ES-I3 (cell line): Measurements from ENCODE around the gene ZBTB8A.
A peak's percentile ranks its signal among the peaks of the same experiment; 100 is the strongest.

Experiments used
- H3K36me3 ChIP-seq: 2 replicates; pipeline ENCODE4 v1.6.1; 2013; ENCODE audit warnings: mild to moderate bottlenecking, low read length, control low read depth, moderate library complexity; ENCODE audit not compliant: insufficient read depth
- H3K4me1 ChIP-seq: 2 replicates; pipeline ENCODE4 v1.6.1; 2013; ENCODE audit warnings: mild to moderate bottlenecking, control low read depth, low read length; ENCODE audit not compliant: insufficient read depth
- H3K9ac ChIP-seq: 2 replicates; pipeline ENCODE4 v1.6.1; 2013; ENCODE audit warnings: low read depth, mild to moderate bottlenecking, low read length, moderate library complexity
- H3K9me3 ChIP-seq: 2 replicates; pipeline ENCODE4 v1.6.1; 2013; ENCODE audit warnings: mild to moderate bottlenecking, low read length, moderate library complexity; ENCODE audit not compliant: control insufficient read depth, insufficient read depth

Gene ZBTB8A

DNA sequence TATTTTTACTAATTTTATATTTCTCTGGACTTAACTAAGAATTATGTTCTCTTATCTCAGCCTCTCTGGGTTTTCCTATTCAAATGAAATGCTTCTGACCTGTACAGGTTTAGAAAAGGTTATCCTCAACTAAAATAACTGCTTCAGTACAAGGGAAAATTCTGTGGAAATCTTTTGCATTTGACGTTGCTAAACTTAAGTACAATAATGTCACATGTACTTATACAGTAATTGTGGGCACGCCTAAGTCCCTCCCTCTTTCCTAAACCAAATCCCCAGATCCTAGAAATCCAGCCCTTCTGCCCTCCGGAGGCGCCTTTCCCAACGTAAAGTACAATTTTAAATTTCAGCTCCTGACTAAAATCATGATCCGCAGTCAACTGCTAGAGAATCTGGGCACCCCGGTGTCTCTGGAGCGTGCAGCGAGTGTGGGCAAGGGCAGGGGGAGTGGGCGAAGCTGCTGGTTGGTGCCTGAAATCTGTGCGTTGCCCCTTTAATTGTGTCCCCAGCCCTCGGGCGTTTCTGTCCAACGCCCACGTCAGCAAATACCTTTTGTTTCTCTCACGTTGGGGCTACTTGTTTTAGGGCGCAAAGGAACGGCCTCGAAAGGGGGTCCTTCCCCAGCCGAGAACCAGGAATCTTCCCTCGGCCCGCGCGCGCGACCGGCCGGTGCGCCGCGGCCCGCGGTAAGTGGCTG, at the start of gene ZBTB8A:
Gene ZBTB8A, plus strand, starts transcription at position 541 of the 697 bp plus-strand sequence. CDS start 53,505 bp downstream, outside the sequence.
- Histone ChIP-seq H3K9ac (peak within 1 kb of the TSS; percentile 85), H3K9me3 (no peaks in the 10 kb centered on the region), H3K36me3 (no peaks in the 10 kb centered on the region), H3K4me1 (peaks cover 1% of the 10 kb centered on the region; the same call in 1 of the 2 replicates)

DNA sequence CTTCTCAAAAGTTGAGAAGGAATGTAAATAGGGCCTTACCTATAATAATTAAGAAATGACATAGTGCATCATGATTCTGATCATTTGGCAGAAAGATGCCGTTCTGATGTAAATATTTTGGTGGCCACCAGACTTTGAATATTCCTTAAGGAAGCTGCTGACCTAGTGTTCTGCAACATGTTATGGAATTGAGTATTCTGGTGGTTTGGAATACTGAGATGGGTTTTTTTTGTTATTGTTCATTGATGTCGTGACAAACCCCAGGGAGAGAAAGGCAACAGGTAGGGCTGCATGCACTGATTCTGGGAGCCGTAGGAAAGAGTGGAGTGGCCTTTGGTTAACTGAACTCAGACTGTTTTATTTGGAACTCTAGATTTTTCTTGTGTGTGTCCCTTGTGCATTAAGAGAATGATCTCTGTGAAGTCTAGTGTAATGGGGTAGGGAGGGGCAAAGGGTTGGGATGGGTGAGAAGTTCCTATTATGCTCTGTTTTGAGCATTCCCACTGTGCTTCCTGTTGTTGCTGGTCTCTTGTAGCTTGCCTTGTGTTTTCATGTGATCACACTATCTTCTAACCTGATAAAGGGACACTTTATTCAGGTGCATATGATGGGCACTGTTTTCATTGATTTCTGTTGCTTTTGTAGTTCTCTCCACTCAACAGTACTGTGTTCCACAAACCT, 49.3 kb upstream of the ZBTB8A start:
- peaks cover 9% of the 10 kb centered on the region; the same call in 1 of the 2 replicates for H3K4me1 ChIP-seq

DNA sequence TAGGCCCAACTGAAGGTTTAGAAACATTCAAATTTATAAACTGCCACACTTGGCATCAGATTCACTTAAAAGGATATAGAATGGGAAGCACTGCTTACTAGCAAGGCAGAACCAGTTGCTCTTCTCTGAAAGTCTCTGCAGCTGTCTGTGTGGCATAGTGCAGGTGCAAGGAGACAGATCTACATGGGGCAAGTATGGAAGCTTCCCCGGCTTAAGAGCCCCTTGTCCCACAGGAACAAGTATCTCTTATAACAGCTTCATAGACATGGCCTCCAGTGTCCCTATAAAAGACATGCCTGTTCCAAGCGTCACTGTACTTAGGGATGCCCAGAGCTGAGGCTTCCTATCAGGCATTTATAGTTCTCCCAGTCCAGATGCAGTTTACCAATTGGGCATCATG, 47.8 kb upstream of the ZBTB8A start:
- peaks cover 7% of the 10 kb centered on the region; the same call in 1 of the 2 replicates for H3K4me1 ChIP-seq
- H3K36me3 ChIP-seq = no peaks in the 10 kb centered on the region
- no peaks in the 10 kb centered on the region for H3K9me3 ChIP-seq
- H3K9ac ChIP-seq = no peak overlapping the region

More for the DNA sequence above, 49.3 kb upstream of the ZBTB8A start:
- Histone ChIP-seq H3K9ac (no peak overlapping the region), H3K9me3 (peaks cover 2% of the 10 kb centered on the region; the same call in 1 of the 2 replicates), H3K36me3 (no peaks in the 10 kb centered on the region)

DNA sequence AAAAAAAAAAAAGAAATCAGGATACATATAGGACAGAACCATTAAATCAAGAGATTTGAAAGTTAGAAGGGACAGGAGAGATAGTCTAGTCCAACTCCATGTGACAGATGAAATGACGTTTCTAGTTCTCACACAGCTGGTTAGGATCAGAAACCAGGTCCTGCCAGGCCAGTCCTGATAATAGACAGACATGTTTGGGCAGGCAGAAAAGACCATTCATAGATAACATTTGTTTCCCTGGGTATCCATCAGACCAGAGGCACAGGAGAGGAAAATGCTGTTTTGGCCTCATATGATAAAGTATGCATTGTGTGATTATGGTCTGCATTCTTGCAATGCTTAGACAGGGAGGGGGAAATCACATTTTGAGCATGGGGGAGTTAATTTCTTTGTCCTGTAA, 45.0 kb upstream of the ZBTB8A start:
- Histone ChIP-seq H3K36me3 (no peaks in the 10 kb centered on the region), H3K9ac (no peak overlapping the region), H3K4me1 (peaks cover 4% of the 10 kb centered on the region; the same call in 1 of the 2 replicates), H3K9me3 (no peaks in the 10 kb centered on the region)

DNA sequence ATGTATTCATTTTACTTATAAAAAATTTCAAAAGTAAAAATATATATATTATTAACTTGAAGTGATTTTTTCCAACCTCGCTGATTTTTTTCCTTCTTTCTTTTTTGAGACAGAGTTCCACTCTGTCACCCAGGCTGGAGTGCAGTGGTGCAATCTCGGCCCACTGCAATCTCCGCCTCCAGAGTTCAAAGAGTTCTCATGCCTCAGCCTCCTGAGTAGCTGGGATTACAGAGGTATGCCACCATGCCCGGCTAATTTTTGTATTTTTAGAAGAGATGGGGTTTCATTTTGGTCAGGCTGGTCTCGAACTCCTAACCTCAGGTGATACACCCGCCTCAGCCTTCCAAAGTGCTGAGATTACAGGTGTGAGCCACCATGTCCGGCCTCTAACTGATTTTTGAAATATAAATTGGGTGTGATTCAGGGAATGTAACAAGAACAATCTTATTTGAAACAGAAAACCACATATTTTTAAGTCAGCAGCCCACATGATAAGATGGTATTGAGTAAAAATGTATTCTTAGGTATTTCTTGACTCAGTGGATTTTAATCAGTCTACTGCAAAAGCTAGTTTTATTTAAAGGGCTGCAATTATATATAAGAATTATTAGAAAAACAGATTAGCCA, 44.4 kb upstream of the ZBTB8A start:
- Histone ChIP-seq H3K4me1 (peaks cover 4% of the 10 kb centered on the region; the same call in 1 of the 2 replicates), H3K9me3 (no peaks in the 10 kb centered on the region)

DNA sequence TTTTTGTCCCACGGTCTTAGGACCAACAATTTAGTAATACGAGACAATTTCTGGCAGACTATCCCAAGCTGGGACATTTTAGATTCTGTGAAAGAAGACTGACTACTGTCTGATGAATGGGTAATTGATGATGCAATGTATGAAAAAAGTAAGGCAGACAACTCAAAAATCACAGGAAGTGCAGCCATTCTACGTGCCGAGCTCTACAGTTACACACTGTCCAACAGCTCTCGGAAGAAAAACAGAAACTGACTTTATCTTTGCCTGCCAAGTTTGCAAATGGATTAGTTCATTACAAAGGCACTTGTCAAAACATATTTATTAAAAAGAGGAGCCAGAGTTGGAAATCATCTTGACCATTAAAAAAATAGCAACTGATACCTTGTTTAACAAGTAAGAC, 43.1 kb upstream of the ZBTB8A start:
- H3K4me1 ChIP-seq = peaks cover 4% of the 10 kb centered on the region; the same call in 1 of the 2 replicates
- no peaks in the 10 kb centered on the region for H3K9me3 ChIP-seq
- H3K9ac ChIP-seq = no peak overlapping the region
- H3K36me3 ChIP-seq = no peaks in the 10 kb centered on the region

More for the DNA sequence above, 44.4 kb upstream of the ZBTB8A start:
- no peak overlapping the region for H3K9ac ChIP-seq
- no peaks in the 10 kb centered on the region for H3K36me3 ChIP-seq

DNA sequence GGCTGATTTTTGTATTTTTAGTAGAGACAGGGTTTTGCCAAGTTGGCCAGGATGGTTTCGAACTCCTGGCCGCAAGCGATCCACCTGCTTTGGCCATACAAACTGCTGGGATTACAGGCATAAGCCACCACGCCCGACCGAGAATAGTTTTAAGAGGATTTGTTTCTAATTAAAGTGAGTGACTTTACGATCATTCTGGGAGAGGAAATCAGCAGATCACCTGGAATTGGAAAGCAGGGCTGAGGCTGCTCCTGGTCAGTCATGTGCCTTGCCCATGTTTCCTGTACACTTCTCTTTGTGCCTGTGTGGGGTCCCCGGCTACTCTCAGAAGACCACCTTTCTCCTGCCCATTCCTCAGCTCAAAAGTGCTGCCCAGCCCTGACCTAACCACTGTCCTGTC, 40.5 kb upstream of the ZBTB8A start:
- Histone ChIP-seq H3K4me1 (peaks cover 4% of the 10 kb centered on the region; the same call in 1 of the 2 replicates), H3K36me3 (no peaks in the 10 kb centered on the region), H3K9ac (no peak overlapping the region), H3K9me3 (no peaks in the 10 kb centered on the region)

DNA sequence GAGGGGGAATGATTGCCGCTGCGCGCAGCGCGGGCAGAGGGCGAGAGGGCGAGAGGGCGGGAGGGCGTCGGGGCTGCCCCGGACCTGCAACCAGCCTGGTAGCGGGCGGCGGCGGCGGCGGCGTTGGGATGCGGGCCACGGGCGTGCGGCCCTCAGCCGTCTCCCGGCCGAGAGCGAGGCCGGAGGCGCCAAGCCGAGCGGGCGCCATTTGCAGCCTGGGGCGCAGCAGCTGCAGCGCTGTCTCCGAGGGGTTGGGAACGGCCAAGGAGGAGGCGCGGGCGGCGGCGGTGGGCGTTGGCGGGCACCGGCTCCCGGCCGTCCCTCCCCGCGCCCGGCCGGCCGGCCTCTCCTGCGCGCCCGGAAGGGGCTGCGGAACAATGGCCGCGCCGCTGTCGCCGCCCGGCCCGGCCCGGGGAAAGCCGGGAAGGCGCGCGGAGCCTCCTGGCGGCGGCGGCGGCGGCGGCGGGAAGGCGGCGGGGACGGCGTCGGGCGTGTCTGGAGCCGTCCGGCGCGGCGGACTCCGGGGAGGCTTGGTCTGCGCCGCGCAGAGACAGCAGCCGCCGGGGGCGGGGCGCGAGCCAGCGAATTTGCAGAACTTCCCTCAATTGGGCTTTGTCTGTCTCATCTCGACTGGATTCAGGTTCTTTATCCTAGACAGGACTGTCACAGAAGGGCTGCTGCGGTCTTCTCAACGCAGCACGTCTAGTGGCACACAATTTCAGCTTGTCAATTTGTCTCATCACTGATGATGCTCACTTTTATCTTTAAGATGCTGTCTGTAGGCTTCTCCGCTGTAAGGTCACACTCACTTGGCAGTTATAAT, 38.6 kb upstream of the ZBTB8A start:
- Histone ChIP-seq H3K9ac (peak overlapping the region; percentile 68), H3K4me1 (no peaks in the 10 kb centered on the region), H3K9me3 (no peaks in the 10 kb centered on the region), H3K36me3 (no peaks in the 10 kb centered on the region)

DNA sequence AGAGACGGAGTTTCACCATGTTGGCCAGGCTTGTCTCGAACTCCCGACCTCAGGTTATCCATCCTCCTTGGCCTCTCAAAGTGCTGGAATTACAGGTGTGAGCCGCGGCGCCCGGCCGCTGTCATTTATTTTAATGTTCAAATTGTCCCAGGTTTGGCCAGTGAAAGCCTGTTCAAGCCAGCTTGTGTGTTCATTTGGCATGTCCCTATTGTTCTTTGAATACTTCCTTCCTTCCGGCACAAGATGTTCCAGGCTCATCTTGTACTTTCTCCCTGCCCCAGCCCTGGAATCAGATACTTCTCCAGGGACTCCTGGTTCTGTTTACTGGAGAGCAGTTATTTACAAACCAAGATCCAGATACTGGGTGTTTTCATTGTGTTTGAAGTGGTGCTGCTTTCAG, 37.4 kb upstream of the ZBTB8A start:
- Histone ChIP-seq H3K4me1 (no peaks in the 10 kb centered on the region), H3K36me3 (no peaks in the 10 kb centered on the region), H3K9ac (no peak overlapping the region), H3K9me3 (no peaks in the 10 kb centered on the region)

DNA sequence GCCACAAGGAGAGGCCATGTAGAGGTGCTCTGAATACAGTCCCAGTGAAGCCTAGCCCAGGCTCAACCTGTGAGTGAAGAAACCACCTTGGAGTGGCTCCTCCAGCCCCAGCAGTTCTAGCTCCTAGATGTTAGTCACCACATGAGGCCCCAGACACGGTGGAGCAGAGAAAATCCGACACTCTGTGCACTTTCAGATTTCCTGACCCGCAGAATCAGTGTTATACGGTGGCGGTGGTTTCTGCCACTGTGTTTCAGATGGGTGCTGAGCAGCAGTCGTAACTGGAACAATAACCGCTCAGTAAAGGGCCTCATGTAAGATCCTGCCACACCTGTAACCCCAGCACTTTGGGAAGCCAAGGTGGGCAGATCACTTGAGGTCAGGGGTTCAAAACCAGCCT, 36.1 kb upstream of the ZBTB8A start:
- Histone ChIP-seq H3K4me1 (no peaks in the 10 kb centered on the region), H3K9ac (no peak overlapping the region), H3K9me3 (no peaks in the 10 kb centered on the region)

DNA sequence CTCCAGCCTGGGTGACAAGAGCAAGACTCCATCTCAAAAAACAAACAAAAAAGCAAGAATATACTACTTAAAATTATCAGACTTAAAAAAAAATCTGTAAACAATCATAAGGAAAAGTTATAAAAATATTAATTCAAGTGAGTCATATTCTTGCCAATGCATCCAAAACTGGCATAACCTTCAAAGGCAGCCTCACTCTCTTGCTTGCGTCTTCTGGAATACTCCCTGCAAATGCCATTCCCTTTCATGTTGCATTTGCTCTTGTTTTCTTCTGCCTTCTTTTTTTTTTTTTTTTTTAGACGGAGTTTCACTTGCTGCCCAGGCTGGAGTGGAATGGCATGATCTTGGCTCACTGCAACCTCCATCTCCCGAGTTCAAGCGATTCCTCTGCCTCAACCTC, 32.2 kb upstream of the ZBTB8A start:
- H3K9me3 ChIP-seq = no peaks in the 10 kb centered on the region
- no peaks in the 10 kb centered on the region for H3K36me3 ChIP-seq
- H3K9ac ChIP-seq = no peak overlapping the region
- H3K4me1 ChIP-seq = peaks cover 3% of the 10 kb centered on the region; the same call in 1 of the 2 replicates

More for the DNA sequence above, 36.1 kb upstream of the ZBTB8A start:
- H3K36me3 ChIP-seq = no peaks in the 10 kb centered on the region

DNA sequence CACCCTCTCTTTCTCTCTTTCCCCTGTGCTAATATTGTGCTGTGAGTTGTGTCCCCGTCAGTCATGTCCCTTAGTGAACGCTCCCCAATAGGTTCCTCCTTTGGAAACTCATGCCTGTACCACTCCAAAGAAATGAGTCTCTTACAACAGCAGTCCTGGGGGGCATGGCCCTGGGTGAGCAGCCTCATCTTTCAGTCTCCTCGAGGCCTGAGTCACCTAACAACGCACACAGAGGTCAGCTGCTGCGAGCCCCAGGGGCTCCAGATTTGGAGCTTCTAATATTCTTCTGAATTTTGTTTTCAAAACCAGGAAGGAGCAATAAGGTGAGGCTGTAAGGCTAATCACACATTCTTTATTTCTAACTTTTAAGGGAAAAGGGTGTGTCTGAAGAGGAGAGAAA, 30.5 kb upstream of the ZBTB8A start:
- Histone ChIP-seq H3K4me1 (peaks cover 3% of the 10 kb centered on the region; the same call in 1 of the 2 replicates), H3K9ac (no peak overlapping the region), H3K9me3 (no peaks in the 10 kb centered on the region), H3K36me3 (no peaks in the 10 kb centered on the region)

DNA sequence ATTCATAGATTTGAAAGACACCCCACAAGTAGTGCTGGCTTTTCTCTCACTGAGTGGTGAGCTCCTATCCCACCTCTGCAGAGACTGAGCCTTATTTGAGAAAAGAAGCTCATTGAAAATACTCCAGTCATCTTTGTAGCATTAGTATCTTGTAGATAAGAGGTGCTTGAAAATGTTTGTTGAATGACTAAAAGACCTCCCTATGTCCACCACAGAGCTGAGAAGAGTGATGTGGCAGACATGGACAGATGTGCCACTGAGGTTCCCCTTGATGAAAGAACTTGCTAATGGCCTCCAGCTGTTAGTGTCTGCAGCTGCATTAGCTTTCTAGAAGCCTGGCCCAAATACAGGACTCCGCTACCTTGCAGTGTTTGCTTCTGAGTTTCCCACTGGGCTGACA, 29.3 kb upstream of the ZBTB8A start:
- Histone ChIP-seq H3K4me1 (peaks cover 3% of the 10 kb centered on the region; the same call in 1 of the 2 replicates), H3K9ac (no peak overlapping the region), H3K36me3 (no peaks in the 10 kb centered on the region), H3K9me3 (no peaks in the 10 kb centered on the region)

DNA sequence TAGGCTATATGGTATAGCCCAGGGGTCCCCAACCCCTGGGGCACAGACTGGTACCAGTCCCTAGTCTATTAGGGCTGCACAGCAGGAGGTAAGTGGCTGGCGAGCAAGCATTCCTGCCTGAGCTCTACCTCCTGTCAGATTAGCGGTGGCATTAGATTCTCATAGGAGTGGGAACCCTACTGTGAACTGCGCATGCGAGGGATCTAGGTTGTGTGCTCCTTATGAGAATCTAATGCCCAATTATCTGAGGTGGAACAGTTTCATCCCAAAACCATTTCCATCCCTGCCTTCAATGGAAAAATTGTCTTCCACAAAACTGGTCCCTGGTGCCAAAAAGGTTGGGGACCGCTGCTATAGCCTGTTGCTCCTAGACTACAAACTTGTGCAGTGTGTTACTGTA, 22.8 kb upstream of the ZBTB8A start:
- H3K9ac ChIP-seq = no peak overlapping the region

More for the DNA sequence above, 22.8 kb upstream of the ZBTB8A start:
- Histone ChIP-seq H3K36me3 (no peaks in the 10 kb centered on the region), H3K9me3 (no peaks in the 10 kb centered on the region), H3K4me1 (no peaks in the 10 kb centered on the region)
